ENCODE data around the gene RPN1.

RPN1 gene

DNA sequence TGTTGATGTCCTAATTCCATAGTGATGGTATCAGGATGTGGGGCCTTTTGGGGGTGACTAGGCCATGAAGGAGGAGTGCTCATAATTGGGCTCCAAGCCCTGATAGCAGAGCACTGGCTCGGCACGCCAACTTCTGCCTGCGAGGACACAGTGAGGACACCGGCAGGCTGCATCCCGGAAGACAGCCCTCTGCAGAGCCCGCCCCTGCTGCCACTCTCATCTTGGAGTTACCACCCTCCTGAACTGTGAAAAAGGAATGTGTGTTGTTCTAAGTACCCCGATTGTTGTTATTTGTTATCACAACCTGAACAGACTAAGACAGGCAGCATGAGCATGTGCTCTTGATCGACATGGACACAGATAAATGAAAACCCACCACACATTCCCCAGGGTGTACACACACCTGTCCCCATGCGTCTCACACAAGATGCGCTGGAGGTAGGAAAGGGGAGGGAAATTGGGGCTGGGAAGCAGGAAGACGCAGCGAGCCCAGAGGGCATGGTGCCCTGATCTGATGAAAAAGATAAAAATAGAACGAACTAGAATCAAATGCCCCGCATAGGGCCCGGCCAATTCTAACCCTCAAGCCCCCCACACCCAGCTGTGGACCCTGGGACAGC lies 40.1 kb downstream of the RPN1 start:
- no CpG with 5 or more reads among the region's 15 CpGs for WGBS (ENCODE audit: insufficient coverage, insufficient read length)
- Histone ChIP-seq H3K9me3 (ENCODE audit: control insufficient read depth, insufficient read depth, low read length) (no peaks in the 10 kb centered on the region), H3K4me3 (ENCODE audit: low read length) (no peak overlapping the region), H3K4me1 (ENCODE audit: control insufficient read depth, insufficient read depth, low read length) (peaks cover 2% of the 10 kb centered on the region; the same call in 1 of the 2 replicates), H3K27me3 (ENCODE audit: control insufficient read depth, insufficient read depth, low read length) (0 out of 2 replicates have a peak, but pooled peaks cover 2% of the 10 kb centered on the region), H3K27ac (ENCODE audit: low read length) (no peak overlapping the region), H3K36me3 (ENCODE audit: control insufficient read depth, insufficient read depth, low read length) (no peaks in the 10 kb centered on the region)
- no peak for DNase-seq (ENCODE audit: low read depth, low spot score)

DNA sequence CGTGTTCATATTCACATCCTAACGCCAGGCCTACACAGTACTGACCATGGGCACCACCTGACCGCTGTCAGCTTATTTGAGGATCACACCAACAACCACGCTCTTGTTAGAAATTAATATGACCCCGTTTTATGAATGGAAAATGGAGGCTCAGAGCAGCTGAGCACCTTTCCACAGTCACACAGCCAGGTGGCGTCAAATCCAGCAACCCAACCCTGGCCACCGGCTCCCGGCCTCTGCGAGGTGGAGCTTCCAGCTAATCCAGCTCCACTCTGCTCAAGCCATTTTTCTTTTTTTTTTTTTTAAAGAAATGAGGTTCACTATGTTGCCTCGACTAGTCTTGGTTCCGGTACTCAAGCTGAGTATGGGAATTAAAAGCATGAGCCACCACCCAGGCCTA lies 41.3 kb downstream of the RPN1 start:
- H3K9me3 ChIP-seq (ENCODE audit: control insufficient read depth, insufficient read depth, low read length): no peaks in the 10 kb centered on the region
- H3K4me3 ChIP-seq (ENCODE audit: low read length): no peak overlapping the region
- H3K36me3 ChIP-seq (ENCODE audit: control insufficient read depth, insufficient read depth, low read length): no peaks in the 10 kb centered on the region
- DNase-seq (ENCODE audit: low read depth, low spot score): no peak
- no CpG with 5 or more reads among the region's 11 CpGs for WGBS (ENCODE audit: insufficient coverage, insufficient read length)
- 0 out of 2 replicates have a peak, but pooled peaks cover 2% of the 10 kb centered on the region for H3K27me3 ChIP-seq (ENCODE audit: control insufficient read depth, insufficient read depth, low read length)
- peaks cover 2% of the 10 kb centered on the region; the same call in 1 of the 2 replicates for H3K4me1 ChIP-seq (ENCODE audit: control insufficient read depth, insufficient read depth, low read length)
- H3K27ac ChIP-seq (ENCODE audit: low read length): no peak overlapping the region

DNA sequence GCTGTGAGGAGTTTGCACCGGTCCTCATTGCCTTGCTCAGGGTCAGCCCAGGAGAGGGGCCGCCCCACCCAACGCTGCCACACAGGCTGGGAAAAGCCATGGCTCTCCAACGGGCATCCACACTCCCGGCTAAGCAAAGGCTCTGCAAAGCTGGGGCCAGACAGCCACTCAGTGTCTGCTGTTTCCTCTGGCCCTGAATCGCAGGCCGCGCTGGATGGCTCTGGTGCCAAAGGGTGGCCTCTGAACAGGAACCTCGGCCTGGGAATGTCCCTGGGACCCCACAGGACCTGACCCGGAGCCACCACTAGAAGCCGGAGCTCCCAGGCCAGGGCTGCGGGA lies 42.9 kb downstream of the RPN1 start:
- H3K4me3 ChIP-seq (ENCODE audit: low read length): peak overlapping the region; percentile 46; the same call in 1 of the 2 replicates
- peaks cover 2% of the 10 kb centered on the region; the same call in 1 of the 2 replicates for H3K4me1 ChIP-seq (ENCODE audit: control insufficient read depth, insufficient read depth, low read length)
- no CpG with 5 or more reads among the region's 12 CpGs for WGBS (ENCODE audit: insufficient coverage, insufficient read length)
- no peaks in the 10 kb centered on the region for H3K9me3 ChIP-seq (ENCODE audit: control insufficient read depth, insufficient read depth, low read length)
- 0 out of 2 replicates have a peak, but pooled peaks cover 2% of the 10 kb centered on the region for H3K27me3 ChIP-seq (ENCODE audit: control insufficient read depth, insufficient read depth, low read length)
- H3K36me3 ChIP-seq (ENCODE audit: control insufficient read depth, insufficient read depth, low read length): no peaks in the 10 kb centered on the region
- DNase-seq (ENCODE audit: low read depth, low spot score): no peak
- H3K27ac ChIP-seq (ENCODE audit: low read length): no peak overlapping the region

DNA sequence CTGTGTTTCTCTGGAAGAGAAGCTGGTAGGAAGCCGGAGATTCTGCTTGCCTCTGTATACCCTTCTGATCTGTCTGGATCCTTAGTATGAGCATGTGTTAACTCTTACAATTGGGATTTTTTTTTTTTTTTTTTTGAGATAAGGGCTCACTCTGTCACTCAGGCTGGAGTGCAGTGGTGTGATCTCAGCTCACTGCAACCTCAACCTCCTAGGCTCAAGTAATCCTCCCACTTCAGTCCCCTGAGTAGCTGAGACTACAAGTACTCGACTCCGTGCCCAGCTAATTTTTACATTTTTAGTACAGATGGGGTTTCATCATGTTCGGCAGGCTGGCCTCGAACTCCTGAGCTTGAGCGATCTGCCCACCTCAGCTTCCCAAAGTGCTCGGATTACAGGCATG lies 44.5 kb downstream of the RPN1 start:
- no peak overlapping the region for H3K4me3 ChIP-seq (ENCODE audit: low read length)
- no CpG with 5 or more reads among the region's 7 CpGs for WGBS (ENCODE audit: insufficient coverage, insufficient read length)
- peaks cover 2% of the 10 kb centered on the region; the same call in 1 of the 2 replicates for H3K4me1 ChIP-seq (ENCODE audit: control insufficient read depth, insufficient read depth, low read length)
- H3K27ac ChIP-seq (ENCODE audit: low read length): no peak overlapping the region
- H3K36me3 ChIP-seq (ENCODE audit: control insufficient read depth, insufficient read depth, low read length): no peaks in the 10 kb centered on the region
- H3K9me3 ChIP-seq (ENCODE audit: control insufficient read depth, insufficient read depth, low read length): no peaks in the 10 kb centered on the region
- 0 out of 2 replicates have a peak, but pooled peaks cover 2% of the 10 kb centered on the region for H3K27me3 ChIP-seq (ENCODE audit: control insufficient read depth, insufficient read depth, low read length)
- DNase-seq (ENCODE audit: low read depth, low spot score): no peak

DNA sequence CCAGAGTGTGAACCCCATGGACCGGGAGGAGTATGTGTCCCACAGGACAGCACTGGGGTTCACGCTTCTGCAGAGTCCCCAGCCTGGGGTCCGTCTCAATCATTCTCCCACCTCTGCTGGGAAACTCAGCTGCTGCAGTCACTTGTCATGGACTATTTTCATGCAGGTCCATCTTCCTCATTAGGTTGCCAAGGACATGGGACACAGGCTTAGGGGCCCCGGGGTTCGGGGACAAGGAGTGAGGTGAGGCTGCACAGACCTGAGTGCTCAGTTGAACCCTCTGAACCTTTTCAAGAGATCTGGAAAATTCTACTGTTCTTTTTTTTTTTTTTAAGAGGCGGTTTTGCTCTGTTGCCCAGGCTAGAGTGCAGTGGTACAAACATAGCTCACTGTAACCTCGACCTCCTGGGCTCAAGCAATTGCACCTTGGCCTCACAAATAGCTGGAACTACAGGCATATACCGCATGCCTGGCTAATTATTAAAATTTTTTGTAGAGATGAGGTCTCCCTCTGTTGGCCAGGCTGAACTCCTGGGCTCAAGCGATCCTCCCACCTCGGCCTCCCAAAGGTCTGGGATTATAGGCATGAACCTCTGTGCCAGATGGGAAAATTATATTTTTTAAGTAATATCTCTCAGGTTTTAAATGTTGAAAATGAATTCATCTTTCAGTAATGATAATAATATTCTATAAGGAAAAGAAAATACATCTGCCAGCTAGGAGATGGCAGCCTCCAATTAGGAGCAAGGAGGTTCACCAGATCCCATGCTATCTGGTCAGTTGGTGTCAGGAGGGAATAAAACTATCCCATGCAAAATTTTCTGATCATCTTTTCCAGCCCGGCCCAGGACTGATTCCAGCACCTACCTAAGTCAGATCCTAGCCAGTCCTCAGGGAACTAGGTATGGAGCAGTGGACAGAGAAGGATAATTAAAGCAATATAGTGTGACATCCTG lies 45.2 kb downstream of the RPN1 start:
- Histone ChIP-seq H3K36me3 (ENCODE audit: control insufficient read depth, insufficient read depth, low read length) (no peaks in the 10 kb centered on the region), H3K4me3 (ENCODE audit: low read length) (no peak overlapping the region), H3K9me3 (ENCODE audit: control insufficient read depth, insufficient read depth, low read length) (no peaks in the 10 kb centered on the region), H3K27me3 (ENCODE audit: control insufficient read depth, insufficient read depth, low read length) (0 out of 2 replicates have a peak, but pooled peaks cover 2% of the 10 kb centered on the region), H3K27ac (ENCODE audit: low read length) (no peak overlapping the region), H3K4me1 (ENCODE audit: control insufficient read depth, insufficient read depth, low read length) (peaks cover 2% of the 10 kb centered on the region; the same call in 1 of the 2 replicates)
- no peak for DNase-seq (ENCODE audit: low read depth, low spot score)
- no CpG with 5 or more reads among the region's 11 CpGs for WGBS (ENCODE audit: insufficient coverage, insufficient read length)

DNA sequence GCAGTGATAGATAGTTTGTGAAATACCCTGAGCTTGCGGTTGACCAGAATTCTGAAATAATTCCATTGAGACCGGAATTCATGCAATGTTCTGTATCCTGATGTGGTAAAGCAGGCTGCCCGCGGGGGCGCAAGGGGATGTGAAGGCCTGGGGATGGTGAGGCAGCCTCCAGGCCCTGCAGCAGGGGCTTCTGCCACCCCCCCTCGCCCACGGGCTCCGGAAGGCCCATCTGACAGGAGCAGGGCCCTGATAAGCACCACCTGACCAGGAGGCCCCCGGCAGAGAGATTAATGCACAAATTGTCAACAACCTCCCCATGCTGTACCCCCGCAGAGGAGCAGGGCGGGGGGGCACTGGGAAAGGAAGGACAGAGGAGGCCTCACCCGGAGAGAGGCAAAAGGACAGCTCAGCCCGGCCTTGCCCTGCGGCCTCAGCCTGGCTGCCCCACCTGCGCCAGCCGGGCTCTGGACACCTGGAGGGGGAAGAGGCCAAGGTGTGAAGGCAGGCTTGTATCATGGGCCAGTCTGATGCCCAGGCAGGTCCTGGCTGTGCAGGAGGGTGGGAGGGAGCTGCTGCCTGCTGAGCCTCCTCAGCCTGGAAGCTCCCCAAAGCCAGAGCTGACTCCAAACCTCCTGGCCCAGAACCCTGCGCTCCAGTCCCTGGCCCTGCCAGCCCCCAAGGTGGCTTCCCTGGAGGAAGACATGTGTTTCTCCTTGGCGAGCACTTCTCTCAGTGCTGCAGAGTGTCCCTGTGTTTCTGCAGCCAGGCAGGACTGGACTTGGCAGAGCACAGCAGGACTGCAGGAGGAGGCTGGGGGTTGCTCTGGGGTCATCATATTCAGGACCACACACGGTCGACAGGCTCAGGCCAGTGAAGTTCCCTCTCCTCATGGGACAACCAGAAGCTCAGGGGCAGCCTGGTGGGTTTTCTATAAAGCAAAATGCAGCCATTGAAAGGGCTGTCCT lies 46.5 kb downstream of the RPN1 start:
- no peak for DNase-seq (ENCODE audit: low read depth, low spot score)
- Histone ChIP-seq H3K27ac (ENCODE audit: low read length) (no peak overlapping the region), H3K27me3 (ENCODE audit: control insufficient read depth, insufficient read depth, low read length) (0 out of 2 replicates have a peak, but pooled peaks cover 2% of the 10 kb centered on the region), H3K9me3 (ENCODE audit: control insufficient read depth, insufficient read depth, low read length) (no peaks in the 10 kb centered on the region), H3K36me3 (ENCODE audit: control insufficient read depth, insufficient read depth, low read length) (no peaks in the 10 kb centered on the region), H3K4me1 (ENCODE audit: control insufficient read depth, insufficient read depth, low read length) (peaks cover 2% of the 10 kb centered on the region; the same call in 1 of the 2 replicates), H3K4me3 (ENCODE audit: low read length) (no peak overlapping the region)
- WGBS (ENCODE audit: insufficient coverage, insufficient read length): no CpG with 5 or more reads among the region's 20 CpGs

DNA sequence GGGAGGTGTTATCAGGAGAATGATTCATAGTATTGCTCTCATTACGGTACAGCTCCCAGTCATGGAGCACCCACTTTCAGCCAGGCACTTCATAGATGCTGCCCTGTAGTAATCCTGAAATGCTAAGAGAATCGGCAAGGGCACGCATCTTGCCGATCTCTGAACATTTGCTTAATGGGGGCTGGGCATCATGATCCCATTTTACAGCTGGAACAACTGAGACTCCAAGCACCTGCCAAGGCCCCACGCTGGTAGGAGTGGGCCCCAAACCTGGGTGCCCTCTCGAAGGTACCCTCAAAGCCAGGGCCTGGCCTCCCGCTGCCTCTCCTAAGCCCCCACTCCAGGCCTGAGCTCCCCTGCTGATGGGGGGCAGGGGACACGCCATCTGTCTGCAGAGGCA lies 47.3 kb downstream of the RPN1 start:
- no peak for DNase-seq (ENCODE audit: low read depth, low spot score)
- no peak overlapping the region for H3K27ac ChIP-seq (ENCODE audit: low read length)
- no peaks in the 10 kb centered on the region for H3K9me3 ChIP-seq (ENCODE audit: control insufficient read depth, insufficient read depth, low read length)
- H3K4me1 ChIP-seq (ENCODE audit: control insufficient read depth, insufficient read depth, low read length): no peaks in the 10 kb centered on the region
- H3K36me3 ChIP-seq (ENCODE audit: control insufficient read depth, insufficient read depth, low read length): no peaks in the 10 kb centered on the region
- H3K4me3 ChIP-seq (ENCODE audit: low read length): no peak overlapping the region
- H3K27me3 ChIP-seq (ENCODE audit: control insufficient read depth, insufficient read depth, low read length): 0 out of 2 replicates have a peak, but pooled peaks cover 2% of the 10 kb centered on the region
- no CpG with 5 or more reads among the region's 8 CpGs for WGBS (ENCODE audit: insufficient coverage, insufficient read length)

DNA sequence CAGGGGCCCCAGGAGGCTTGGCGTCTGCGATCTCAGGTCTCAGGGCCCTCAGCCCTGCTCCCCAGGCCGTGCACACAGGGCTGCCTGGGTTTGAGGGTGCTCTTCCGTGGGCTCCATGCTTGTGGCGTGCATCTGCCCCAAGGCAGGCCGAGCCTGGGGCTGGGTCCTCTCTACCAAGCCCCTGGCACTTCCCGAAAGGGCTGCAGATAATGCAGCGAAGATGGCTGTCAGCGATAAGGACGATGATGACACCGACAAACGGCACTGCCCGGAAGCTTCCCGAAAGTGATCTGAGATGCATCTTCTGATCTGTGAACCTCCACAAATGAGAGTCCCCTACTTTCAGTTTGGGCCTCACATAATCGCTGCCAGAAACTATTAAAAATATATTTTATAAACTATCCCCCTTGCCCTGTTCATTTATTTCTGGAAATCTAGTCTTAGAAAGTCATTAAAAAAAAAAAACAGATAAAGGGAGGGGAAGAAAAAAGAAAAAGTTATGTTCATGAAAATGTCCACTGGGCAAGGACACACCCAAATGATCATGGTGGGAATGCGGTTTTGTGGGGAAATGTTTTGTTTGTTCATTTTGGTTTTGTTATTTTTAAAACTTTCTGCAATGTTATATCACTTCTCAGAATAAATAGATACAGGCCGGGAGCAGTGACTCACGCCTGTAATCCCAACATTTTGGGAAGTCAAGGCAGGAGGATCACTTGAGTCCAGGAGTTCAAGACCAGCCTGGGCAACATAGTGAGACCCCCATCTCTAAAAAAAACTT lies 51.5 kb downstream of the RPN1 start:
- no peak for DNase-seq (ENCODE audit: low read depth, low spot score)
- no CpG with 5 or more reads among the region's 18 CpGs for WGBS (ENCODE audit: insufficient coverage, insufficient read length)
- Histone ChIP-seq H3K27me3 (ENCODE audit: control insufficient read depth, insufficient read depth, low read length) (no peaks in the 10 kb centered on the region), H3K4me3 (ENCODE audit: low read length) (no peak overlapping the region), H3K9me3 (ENCODE audit: control insufficient read depth, insufficient read depth, low read length) (no peaks in the 10 kb centered on the region), H3K4me1 (ENCODE audit: control insufficient read depth, insufficient read depth, low read length) (no peaks in the 10 kb centered on the region), H3K36me3 (ENCODE audit: control insufficient read depth, insufficient read depth, low read length) (no peaks in the 10 kb centered on the region), H3K27ac (ENCODE audit: low read length) (no peak overlapping the region)

DNA sequence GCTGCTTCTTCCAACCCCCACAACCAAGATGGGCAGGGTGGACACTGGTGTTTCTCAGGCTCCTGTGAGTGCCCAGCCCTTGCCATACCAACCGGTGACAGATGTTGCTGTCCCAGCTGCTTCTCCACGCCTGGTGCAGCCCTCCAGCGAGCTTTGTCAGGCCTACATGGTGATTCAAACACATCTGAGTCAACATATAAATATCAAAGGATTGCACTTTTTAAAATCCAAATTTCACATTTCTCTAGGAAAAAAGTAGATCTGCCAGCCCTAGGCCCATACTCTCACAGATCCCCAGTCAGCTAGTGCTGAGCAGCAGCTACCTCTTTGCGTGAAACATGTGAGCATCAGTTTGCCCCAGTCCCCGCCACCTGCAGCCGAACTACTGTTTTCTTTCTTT lies 52.7 kb downstream of the RPN1 start:
- Histone ChIP-seq H3K4me3 (ENCODE audit: low read length) (no peak overlapping the region), H3K4me1 (ENCODE audit: control insufficient read depth, insufficient read depth, low read length) (no peaks in the 10 kb centered on the region), H3K27me3 (ENCODE audit: control insufficient read depth, insufficient read depth, low read length) (no peaks in the 10 kb centered on the region), H3K36me3 (ENCODE audit: control insufficient read depth, insufficient read depth, low read length) (no peaks in the 10 kb centered on the region), H3K9me3 (ENCODE audit: control insufficient read depth, insufficient read depth, low read length) (no peaks in the 10 kb centered on the region), H3K27ac (ENCODE audit: low read length) (no peak overlapping the region)
- no CpG with 5 or more reads among the region's 6 CpGs for WGBS (ENCODE audit: insufficient coverage, insufficient read length)
- DNase-seq (ENCODE audit: low read depth, low spot score): no peak

Measured in iPS DF 6.9 (cell line).